HG03442 (cell line): Measurements from ENCODE around the gene N4BP2.

Experiments
- ATAC-seq: cut with Tn5 transposase; IDR thresholded peaks from one replicate; pipeline ENCODE4 v1.9.1; 2021; ENCODE audit warnings: mild to moderate bottlenecking, moderate library complexity; ENCODE audit not compliant: unreplicated experiment

The N4BP2 gene

GRCh38 chr4:40149960-40150385 lies 93.3 kb downstream of the N4BP2 start:
- ATAC-seq, result peak; percentile 53

DNA sequence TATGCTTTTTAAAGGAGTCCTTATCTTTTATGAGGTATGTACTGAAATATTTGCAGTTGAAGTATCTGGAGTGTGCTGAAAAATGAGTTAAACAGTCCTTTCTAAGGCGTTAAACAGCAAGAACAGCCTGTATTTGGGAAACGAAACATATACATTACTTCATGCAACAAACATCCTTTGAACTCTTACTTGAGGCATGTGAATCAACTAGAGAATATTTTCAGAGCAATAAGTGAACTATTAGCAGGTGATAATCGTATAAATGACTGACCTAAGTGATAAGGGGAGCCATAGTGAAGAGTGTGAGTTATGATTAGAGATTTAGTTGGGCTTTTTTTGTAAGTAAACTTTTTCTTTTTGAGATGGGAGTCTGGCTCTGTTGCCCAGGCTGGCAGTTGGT lies 94.3 kb downstream of the N4BP2 start:
- ATAC-seq, result no peak

DNA sequence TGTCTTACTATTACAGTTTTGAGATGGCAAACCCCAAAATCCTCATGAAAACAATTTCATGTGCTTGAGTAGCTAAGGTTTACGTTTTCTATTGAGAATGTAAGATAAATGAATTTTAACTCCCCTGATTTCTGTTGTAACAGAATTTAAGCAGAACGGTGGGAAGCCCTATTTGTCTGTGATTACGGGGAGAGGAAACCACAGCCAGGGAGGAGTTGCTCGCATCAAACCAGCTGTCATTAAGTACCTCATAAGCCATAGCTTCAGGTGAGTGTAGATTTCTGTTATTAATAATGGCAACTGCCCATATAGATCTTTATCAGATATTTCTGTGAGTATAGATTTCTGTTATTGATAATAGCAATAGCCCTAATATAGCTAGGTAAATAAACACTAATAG lies 96.0 kb downstream of the N4BP2 start:
- no peak for ATAC-seq

GRCh38 chr4:40157436-40157835 lies 100.8 kb downstream of the N4BP2 start:
- ATAC-seq, result no peak

DNA sequence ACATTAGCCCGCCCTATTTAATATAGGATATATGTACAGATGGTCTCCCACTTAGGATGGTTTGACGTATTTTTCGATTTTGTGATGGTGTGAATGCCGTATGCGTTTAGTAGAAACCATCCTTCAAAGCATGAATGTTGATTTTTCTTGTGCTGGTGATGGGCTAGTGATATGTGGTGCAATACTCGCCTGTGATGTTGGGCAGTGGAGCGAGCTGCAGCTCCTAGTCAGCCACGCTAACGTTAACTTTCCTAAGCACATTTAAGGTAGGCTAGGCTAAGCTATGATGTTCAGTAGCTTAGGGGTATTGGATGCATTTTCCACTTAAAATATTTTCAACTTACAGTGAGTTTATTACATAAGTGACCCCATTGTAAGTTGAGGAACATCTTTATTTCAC lies 103.6 kb downstream of the N4BP2 start:
- ATAC-seq, result no peak

DNA sequence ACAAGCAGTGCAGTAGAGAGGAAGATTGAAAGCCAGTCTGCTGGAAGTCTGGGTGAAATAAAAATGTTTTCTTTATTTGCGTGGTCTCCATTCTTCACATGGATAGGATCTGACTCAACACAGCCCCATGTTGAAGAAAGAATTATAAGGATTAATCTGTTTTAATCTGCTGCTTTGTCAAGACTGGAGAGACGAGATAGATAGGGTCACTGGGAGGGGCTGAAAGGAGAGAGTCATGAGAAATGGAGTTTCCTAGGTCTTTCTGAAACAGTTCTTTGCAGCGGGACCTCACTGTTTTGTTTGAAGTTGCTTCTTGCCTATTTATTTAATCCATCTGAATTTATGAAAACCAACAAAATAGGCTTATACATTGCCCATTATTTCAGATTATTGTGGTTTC lies 107.8 kb downstream of the N4BP2 start:
- ATAC-seq, result no peak

DNA sequence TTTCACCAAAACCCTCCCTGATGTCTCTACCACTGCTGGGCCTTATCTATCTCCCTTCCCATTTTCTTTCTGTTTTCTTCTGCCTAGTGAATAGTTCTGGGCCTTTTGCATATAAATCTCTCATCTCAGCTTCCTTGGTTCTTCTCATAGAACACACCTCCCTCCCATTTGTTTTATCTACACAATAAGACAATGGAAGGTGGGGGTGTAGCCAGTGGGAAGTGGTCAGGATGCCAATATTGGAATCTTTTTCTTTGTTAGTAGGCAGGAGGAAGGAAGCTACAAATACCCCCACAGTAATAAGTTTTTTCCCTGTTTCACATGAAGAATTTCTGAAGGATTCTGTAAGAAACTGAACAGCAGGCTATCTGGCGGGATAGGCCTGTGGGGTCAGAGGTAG lies 109.3 kb downstream of the N4BP2 start:
- ATAC-seq, result no peak

DNA sequence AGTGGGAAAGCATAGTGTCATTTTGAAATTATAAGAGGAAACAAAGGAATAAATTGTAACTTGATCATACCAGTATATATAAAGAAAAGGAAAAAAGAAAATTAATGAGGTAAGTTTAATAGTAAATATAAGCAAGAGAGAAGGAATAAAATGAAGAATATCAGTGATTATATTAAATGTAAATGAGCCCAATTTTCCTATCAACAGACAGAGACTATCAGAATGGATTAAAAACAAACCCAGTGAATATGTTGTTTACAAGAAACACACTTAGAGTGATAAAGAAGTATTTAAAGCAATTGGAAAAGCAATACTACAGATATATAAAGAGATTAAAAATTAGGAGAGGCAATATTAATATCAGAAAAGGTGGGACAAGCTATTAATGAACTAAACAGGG lies 111.4 kb downstream of the N4BP2 start:
- no peak for ATAC-seq

GRCh38 chr4:40170588-40170987 lies 113.9 kb downstream of the N4BP2 start:
- ATAC-seq, result no peak

- ATAC-seq, result peak; percentile 82
Observed at GRCh38 chr4:40173470-40173875, 116.8 kb downstream of the N4BP2 start.

- ATAC-seq, result no peak
Observed at GRCh38 chr4:40176602-40177001, 120.0 kb downstream of the N4BP2 start.

- no peak for ATAC-seq
Observed at GRCh38 chr4:40177591-40177990, 120.9 kb downstream of the N4BP2 start.

GRCh38 chr4:40178672-40179071 lies 122.0 kb downstream of the N4BP2 start:
- ATAC-seq, result no peak

DNA sequence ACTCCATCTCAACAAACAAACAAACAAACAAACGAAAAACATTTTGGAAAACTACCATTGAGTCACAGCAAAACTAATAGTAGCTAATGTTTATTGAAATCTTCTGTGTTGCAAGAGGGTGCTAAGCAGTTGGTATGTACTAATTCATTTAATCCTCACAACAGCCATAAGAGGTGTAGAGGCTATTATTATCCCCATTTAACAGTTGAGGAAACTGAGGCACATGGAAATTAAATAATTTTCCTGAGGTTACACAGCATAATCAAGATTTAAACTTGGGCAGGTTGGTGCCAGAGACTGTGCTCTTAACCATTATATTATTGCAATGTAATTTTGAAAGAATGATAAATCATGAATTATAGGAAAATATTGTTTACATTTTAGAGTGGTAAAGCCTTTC lies 122.7 kb downstream of the N4BP2 start:
- ATAC-seq, result no peak

DNA sequence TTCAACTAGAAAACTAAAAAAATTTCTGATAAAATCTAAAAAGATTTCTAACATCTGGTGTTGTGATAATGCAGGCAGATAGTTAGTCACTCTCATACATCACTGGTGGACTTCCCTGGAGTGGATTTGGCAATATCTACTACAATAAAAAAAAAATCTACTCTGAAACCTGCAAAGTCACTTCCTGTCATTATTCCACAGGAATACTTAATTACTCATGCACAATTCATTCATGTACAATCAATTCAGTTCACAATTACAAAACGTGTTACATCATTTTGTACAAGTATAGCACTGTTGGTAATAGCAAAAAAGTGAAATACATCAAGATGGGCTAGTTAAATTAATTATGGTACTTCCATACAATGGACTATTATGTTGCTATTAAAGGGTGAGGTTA lies 123.7 kb downstream of the N4BP2 start:
- no peak for ATAC-seq

DNA sequence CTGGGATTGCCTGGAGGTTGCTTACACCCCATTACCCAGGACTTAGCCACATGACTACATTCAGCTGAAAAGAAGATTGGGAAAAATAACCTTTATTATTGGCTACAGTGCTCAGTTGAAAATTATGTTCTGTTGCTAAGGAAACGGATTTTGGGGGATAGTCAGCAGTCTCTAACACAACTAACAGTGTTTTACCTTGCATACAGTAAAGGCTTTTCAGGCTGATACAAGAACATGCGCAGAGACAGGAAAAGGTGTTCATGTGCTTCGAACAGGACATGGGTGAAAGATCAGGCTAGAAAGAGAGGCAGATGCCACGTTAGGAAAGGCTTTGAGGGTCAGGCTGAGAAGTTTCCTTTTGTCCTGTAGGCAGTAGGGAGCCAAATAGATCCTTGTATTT lies 125.4 kb downstream of the N4BP2 start:
- ATAC-seq, result no peak

DNA sequence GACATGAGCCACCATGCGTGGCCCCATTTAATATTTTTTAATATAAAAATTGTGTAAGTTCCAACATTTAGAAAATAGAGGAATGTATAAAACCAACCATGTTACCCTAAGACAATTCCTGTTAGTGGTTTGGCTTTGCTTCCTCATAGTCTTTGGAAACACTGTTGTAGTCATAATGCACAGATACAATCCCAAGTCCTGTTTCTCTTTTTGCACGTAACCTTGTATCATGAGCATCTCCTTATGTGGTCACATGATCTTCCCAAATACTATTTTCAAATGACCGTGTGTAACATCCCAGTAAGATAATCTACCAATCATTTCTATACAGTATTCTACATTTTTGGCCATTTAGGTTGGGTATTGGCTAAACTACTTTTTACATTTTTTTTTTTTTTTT lies 126.3 kb downstream of the N4BP2 start:
- ATAC-seq, result no peak

- ATAC-seq, result peak; percentile 48
Observed at GRCh38 chr4:40183615-40184411, 127.2 kb downstream of the N4BP2 start.

DNA sequence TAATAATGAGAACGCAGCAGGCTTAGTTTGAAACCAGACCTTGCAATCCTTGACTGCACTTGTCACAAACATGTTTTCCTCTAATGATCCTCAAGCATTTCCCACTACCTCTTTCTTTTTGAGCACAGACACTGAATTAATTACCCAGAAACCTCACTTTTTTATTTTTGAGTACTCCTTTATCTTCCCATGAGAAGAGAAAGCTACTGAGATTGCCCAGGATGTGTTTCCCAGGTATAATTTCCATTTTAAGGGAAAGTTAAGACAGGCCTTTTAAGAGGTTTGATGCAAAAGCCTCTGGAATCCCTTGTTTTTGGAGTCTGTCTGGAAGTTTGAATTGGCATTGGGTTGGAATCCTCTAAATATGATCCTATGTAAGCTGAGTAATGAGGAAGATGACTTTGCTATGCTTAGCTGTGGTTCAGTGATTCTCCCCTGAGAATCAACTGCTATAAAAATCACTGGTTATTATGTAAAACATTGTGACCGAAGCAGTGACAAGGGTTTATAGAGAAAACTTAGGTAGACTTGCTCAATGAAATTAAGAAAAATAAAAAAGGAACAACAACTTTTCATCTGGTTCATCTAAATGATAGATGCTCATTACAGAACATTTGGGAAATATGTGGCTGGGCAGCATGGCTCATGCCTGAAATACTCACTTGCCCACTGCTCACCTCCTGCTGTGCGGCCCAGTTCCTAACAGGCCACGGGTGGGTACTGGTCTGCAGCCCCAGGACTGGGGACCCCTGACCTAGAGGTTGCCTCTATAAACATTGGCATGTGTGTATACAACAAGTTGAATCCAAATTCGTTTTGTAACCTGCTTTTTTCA lies 129.4 kb downstream of the N4BP2 start:
- peak; percentile 33 for ATAC-seq

DNA sequence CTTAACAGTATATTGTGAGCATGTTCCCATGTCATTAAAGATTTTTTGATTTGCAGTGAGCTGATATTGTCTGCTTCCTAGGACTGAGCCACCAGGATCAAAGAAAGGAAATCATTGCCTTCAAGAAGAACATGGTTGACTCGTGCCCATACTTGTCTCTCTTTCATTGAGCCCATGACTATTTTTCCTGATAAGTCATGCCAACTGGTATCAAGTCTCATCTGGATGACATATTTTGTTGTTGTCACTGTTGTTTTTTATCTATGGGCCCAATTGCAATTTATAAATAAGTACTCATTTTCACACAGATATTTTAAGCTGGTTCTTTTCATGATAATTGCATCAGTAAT lies 130.0 kb downstream of the N4BP2 start:
- no peak for ATAC-seq

- no peak for ATAC-seq
Observed at GRCh38 chr4:40187386-40187906, 130.8 kb downstream of the N4BP2 start.

DNA sequence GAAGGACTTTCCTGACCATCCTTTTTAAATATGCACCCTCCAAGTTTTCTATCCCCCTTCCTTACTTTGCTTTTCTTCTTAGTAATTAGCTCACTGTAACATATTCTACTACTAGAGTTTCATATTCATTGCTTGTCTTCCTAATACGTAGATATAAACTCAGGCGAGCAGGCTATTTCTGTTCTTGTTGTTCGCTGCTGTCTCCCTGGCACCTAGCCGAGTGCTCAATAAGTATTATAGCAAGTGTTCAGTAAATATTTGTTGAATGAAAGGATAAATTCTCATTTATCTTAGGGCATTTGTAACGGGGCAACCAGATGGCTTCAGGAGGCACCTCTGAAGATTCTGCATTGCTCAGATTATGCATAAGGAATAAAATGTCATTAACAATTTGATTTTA lies 133.4 kb downstream of the N4BP2 start:
- ATAC-seq, result no peak
